ENCODE measurements around the gene ANGEL1. TPM values are rescaled to one million over a fixed set of nuclear protein-coding genes. Genes with fewer than 3 reads are reported as not detected.
A peak's percentile ranks its signal among the peaks of the same experiment; 100 is the strongest.

ANGEL1 gene
- total RNA-seq, 2 donors from 2014 or later = 14.9 to 21.6 TPM

GRCh38 chr14:76771437-76771980 is 41.2 kb downstream of the ANGEL1 start:
- DNase-seq (peak; percentile 12), ATAC-seq (no peak)
- intact Hi-C loops (cut with DNase I) = no loop called here

- intact Hi-C loops (cut with DNase I) = no loop called here
- DNase-seq (peak; percentile 23), ATAC-seq (no peak)
Observed at GRCh38 chr14:76770521-76771436, 41.9 kb downstream of the ANGEL1 start.

GRCh38 chr14:76769636-76770292 is 42.9 kb downstream of the ANGEL1 start:
- DNase-seq (peak; percentile 23), ATAC-seq (no peak)
- intact Hi-C loops (cut with DNase I) = no loop called here

- DNase-seq = peak; percentile 21
- ATAC-seq = no peak
- intact Hi-C loops (cut with DNase I) = no loop called here
Observed at GRCh38 chr14:76768671-76769500, 43.8 kb downstream of the ANGEL1 start.

- intact Hi-C loops (cut with DNase I) = no loop called here
- ATAC-seq (peak; percentile 85 to 88), DNase-seq (peak; percentile 88)
Observed at GRCh38 chr14:76767681-76768656, 44.7 kb downstream of the ANGEL1 start.

- DNase-seq (peak; percentile 17), ATAC-seq (no peak)
- intact Hi-C loops (cut with DNase I) = no loop called here
Observed at GRCh38 chr14:76765461-76765931, 47.2 kb downstream of the ANGEL1 start.

- intact Hi-C loops (cut with DNase I) = no loop called here
- peak; percentile 10 for DNase-seq
- ATAC-seq = no peak
Observed at GRCh38 chr14:76763096-76764041, 49.3 kb downstream of the ANGEL1 start.

- intact Hi-C loops (cut with DNase I) = no loop called here
- DNase-seq (peak; percentile 54), ATAC-seq (peak in 1 of 2 donors; percentile 22)
Observed at GRCh38 chr14:76762411-76763095, 50.1 kb downstream of the ANGEL1 start.

- DNase-seq = no peak
- ATAC-seq = peak; percentile 0 to 5
- intact Hi-C loops (cut with DNase I) = no loop called here
Observed at GRCh38 chr14:76761960-76762410, 50.7 kb downstream of the ANGEL1 start.

GRCh38 chr14:76761136-76761959 is 51.3 kb downstream of the ANGEL1 start, which contains the start of gene VASH1:
Gene VASH1, plus strand, starts transcription at chr14:76761468. Its CDS starts 1,354 bp downstream, at chr14:76762822.
- intact Hi-C loops (cut with DNase I) = no loop called here
- ATAC-seq (peak; percentile 76 to 79), DNase-seq (peak; percentile 87)

- intact Hi-C loops (cut with DNase I) = no loop called here
- DNase-seq (peak; percentile 26), ATAC-seq (peak in 1 of 2 donors; percentile 1)
Observed at GRCh38 chr14:76760331-76761135, 52.1 kb downstream of the ANGEL1 start.

GRCh38 chr14:76759589-76759988 is 53.1 kb downstream of the ANGEL1 start:
- no peak for ATAC-seq
- intact Hi-C loops (cut with DNase I) = no loop called here
- peak; percentile 40 for DNase-seq

GRCh38 chr14:76756371-76756750 is 56.3 kb downstream of the ANGEL1 start:
- no peak for ATAC-seq
- intact Hi-C loops (cut with DNase I) = no loop called here
- DNase-seq = no peak

GRCh38 chr14:76755610-76756370 is 56.9 kb downstream of the ANGEL1 start:
- DNase-seq = no peak
- intact Hi-C loops (cut with DNase I) = no loop called here
- ATAC-seq = no peak
